ENCODE measurements around the gene ITPKC. TPM values are rescaled to one million over a fixed set of nuclear protein-coding genes. Genes with fewer than 3 reads are reported as not detected.

The ITPKC gene
- polyA plus RNA-seq, 6 donors from 2014 or later = 4.5 to 13.6 (median 6.0) TPM; not detected in 1

Other genes with a start within 250 kb of the ITPKC start
- gene SHKBP1, start 140.2 kb upstream of the ITPKC start, polyA plus RNA-seq (ENCODE audit: low read depth in 6 of 6) = 100 to 1,000 TPM; 125 to 196 (median 152) TPM
- 10 to 100 TPM in 5 of 6 donors, 1 to 10 TPM in 1; 9.6 to 18.1 (median 14.5) TPM for gene LTBP4, start 115.7 kb upstream of the ITPKC start, polyA plus RNA-seq (ENCODE audit: low read depth in 6 of 6)
- 1 to 10 TPM in 3 of 6 donors, under 1 TPM in 2, not detected in 1; 0.27 to 2.6 (median 1.5) TPM for gene NUMBL, start 26.5 kb upstream of the ITPKC start, polyA plus RNA-seq (ENCODE audit: low read depth in 6 of 6)
- 10 to 100 TPM; 13.8 to 26.5 (median 22.2) TPM for gene COQ8B, start 226 bp upstream of the ITPKC start, polyA plus RNA-seq (ENCODE audit: low read depth in 6 of 6)
- gene ACTMAP, start 33.4 kb downstream of the ITPKC start, polyA plus RNA-seq (ENCODE audit: low read depth in 6 of 6) = 1 to 10 TPM; 1.9 to 5.6 (median 4.7) TPM
- 10 to 100 TPM; 48.3 to 88.8 (median 59.8) TPM for gene SNRPA, start 34.1 kb downstream of the ITPKC start, polyA plus RNA-seq (ENCODE audit: low read depth in 6 of 6)
- gene MIA, start 58.4 kb downstream of the ITPKC start, polyA plus RNA-seq (ENCODE audit: low read depth in 6 of 6) = not detected
- 100 to 1,000 TPM; 111 to 167 (median 145) TPM for gene RAB4B, start 61.1 kb downstream of the ITPKC start, polyA plus RNA-seq (ENCODE audit: low read depth in 6 of 6)
- gene EGLN2, start 82.1 kb downstream of the ITPKC start, polyA plus RNA-seq (ENCODE audit: low read depth in 6 of 6) = 100 to 1,000 TPM in 4 of 6 donors, 10 to 100 TPM in 2; 66.8 to 184 (median 124) TPM
- not detected for gene CYP2A6, start 133.3 kb downstream of the ITPKC start, polyA plus RNA-seq (ENCODE audit: low read depth in 6 of 6)
- not detected for gene CYP2A7, start 165.1 kb downstream of the ITPKC start, polyA plus RNA-seq (ENCODE audit: low read depth in 6 of 6)

Data from naive B cell (primary cell).